HG03432 (cell line): ENCODE data around the gene DLGAP1.
"Not testable (repeated sequence)": the region's sequence is repeated elsewhere in the genome, so short reads cannot be mapped to it uniquely, and the experiment has no call there.

Source experiments
- ATAC-seq: cut with Tn5 transposase; IDR thresholded peaks from one replicate; pipeline ENCODE4 v1.9.1; 2021; ENCODE audit warnings: mild to moderate bottlenecking, moderate library complexity; ENCODE audit not compliant: unreplicated experiment

The DLGAP1 gene

DNA sequence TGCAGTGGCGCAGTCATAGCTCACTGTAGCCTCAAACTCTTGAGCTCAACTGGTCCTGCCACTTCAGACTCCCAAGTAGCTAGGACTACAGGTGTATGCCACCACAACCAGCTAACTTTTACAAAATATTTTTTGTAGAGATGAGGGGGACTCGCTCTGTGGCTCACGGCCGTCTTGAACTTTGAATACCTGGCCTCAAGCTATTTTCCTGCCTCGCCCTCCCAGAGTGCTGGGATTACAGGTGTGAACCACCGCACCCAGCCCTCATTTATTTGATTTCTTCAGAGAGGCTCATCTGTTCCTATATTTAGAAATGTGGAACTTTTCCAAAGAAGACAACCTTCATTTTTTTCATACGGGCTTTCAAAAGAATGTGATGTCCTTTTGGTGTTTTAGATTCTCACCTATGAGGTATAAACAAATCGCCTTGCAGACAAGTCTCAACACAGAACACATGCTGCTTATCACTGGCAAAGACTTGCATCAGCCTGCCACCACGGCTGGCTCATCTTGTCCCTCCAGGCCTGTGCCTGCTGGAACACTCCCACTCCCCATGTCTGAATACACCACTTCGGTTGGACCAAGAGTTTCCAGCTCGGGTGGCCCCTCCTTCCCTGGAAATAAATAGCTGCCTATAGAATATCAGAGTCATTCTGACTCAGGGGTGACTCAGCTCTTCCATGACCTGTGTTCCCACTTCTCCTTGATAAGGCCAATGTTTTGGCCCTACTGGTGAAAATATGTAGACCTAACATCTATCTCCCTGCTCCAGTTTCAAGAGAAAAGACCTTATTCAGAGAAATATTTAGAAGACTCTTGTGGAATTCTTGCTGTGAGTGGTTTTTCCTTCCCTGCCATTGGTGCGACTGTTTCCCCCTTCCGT is 802.5 kb downstream of the DLGAP1 start:
- ATAC-seq = no peak

DNA sequence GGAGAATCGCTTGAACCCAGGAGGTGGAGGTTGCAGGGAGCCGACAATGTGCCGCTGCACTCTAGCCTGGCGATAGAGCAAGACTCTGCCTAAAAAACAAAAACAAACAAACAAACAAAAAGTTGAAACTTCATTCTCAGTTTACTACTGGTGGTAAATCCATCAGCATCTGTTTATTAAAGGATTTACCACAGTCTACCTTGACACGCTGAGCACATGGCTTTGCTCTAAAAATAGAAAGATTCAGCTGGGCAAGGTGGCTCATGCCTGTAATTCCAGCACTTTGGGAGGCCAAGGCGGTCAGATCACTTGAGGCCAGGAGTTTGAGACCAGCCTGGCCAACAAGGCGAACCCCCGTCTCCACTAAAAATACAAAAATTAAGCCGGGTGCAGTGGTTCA is 803.8 kb downstream of the DLGAP1 start:
- no peak for ATAC-seq

- not testable (repeated sequence) for ATAC-seq
Observed at GRCh38 chr18:3650521-3651042, 804.5 kb downstream of the DLGAP1 start.

DNA sequence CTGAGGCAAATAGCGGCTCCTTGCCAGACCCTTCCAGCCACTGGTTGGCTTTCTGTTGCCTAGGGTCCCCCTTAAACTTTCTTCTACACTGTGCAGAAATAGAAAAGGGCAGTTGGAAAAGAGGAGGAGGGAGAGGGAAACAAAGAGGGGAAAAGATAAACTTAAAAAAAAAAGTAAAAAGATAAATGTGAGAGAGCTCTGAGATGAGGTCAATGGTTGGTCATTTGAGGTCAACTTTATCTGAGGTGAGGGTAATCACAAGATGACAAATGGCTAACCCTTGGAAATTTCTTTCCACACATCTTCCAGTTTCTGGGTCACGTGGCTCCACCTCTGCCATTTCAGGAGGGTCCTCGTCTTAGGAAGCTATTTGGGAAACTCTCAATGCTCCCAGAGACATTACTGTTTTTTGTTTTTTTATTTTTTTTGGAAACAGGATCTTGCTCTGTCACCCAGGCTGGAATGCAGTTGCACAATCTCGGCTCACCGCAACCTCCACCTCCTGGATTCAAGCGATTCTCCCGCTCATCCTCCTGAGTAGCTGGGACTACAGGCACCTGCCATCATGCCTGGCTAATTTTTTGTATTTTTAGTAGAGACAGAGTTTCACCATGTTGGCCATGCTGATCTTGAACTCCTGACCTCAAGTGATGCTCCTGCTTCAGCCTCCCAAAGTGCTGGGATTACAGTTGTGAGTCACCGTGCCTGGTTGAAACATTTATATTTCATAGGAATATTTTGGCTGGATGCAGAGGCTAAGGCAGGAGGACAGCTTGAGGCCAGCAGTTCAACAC is 805.3 kb downstream of the DLGAP1 start:
- ATAC-seq = no peak

DNA sequence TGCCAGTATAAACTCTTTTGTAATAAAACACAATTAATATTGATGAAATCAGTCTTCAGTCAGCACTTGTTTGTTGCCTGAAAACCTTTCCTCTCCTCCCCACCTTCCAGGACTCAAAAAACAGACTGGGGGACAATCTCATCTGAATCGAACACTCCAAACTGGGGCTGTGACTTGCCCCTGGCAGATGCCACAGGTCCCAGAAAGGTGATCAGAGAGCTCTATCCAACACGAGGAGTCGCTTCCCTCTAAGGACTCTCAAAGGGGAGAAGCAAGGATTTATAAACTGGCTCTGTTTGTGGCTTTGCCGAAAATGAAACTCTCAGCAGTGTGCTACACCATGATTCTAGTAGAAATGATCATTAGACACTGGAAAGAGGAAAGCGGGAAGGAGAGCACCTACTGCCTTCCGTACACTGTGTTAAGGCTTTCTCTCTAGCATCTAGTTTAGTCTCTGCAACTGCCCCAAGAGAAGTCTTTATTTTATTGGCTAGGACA is 805.9 kb downstream of the DLGAP1 start:
- no peak for ATAC-seq

- ATAC-seq = no peak
Observed at GRCh38 chr18:3648641-3649040, 806.5 kb downstream of the DLGAP1 start.

DNA sequence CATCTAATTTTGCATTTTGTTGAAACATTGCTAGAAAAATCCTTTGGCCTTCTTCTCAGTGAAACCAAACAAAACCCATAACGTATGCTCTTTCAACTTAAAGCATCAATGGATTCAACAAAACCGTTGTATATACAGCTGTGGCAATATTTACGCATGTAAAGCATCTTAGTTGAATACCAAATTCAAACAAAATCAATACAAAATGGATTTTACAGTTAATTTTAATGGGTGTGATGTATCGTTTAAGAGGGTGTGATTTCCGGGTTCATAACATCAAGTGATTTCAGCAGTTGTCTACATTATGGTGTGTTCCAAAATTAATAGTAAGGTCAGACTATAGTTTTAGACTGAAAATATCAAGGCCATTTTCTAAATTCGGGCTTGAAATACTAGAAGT is 806.9 kb downstream of the DLGAP1 start:
- no peak for ATAC-seq

GRCh38 chr18:3647636-3648035 is 807.5 kb downstream of the DLGAP1 start:
- no peak for ATAC-seq

DNA sequence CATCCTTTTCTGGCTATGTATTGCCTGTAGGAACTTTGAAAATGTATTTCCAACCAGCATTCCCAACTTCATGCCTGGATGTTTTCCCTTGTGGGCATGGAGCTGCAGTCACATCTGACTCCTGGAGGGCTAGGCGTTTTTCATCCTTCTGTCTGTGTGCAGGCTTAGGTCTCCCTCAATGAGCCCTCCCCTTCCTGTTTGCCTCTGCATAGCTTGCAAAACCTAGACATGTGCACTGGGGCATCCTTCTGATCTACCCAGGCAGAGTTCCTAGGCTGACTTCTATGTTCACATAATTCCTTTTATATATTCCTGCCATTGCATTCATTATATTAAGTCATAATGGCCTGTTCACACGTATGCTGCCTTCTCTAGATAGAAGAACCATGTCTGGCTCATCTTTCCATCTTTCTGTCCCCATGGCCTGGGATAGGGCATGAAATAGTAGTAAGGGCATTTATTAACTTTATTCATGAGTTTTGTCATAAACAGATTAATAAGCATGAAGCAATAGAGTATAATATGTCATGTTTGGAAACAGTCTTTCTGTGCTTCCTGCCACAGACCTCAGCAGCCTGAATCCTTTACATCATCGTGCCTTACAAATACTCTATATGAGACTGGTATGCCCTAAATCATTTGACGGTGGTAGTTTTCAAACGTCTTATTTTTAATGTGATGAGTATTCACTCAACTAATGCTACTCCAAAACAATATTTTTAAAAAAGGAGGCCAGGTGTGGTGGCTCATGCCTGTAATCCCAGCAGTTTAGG is 809.5 kb downstream of the DLGAP1 start:
- ATAC-seq = no peak

DNA sequence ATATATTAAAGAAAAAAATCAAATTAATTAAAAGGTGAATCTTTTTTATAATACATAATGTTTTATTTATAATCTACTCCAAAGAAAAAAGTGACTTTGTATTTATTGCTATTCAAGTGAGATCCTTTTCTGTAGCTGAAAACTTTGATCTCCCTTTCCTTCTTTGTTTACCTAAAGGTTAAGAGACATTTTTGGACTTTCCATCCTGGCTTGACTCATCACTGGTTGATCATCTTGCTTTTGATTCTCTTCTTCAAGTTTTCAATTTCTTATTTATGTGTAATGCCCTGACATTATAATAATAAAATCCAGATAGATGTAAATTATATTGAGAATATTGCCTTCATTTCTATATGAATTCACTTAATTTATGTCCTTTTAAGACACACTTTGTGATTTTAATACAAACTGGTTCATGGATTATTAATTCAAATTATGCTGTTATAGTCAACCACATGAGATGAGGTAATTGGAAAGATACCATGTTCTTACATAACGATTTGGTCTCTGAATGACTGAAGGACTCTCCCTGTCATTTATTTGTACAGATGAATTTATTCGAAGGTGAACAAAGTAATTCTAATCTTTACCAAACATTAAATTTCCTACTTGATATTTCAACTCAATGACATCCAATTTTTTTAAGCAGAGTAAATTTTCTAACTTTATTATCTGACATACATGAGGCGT is 820.7 kb downstream of the DLGAP1 start:
- no peak for ATAC-seq

GRCh38 chr18:3631887-3632286 is 823.2 kb downstream of the DLGAP1 start:
- no peak for ATAC-seq

- no peak for ATAC-seq
Observed at GRCh38 chr18:3626929-3627458, 828.1 kb downstream of the DLGAP1 start.

DNA sequence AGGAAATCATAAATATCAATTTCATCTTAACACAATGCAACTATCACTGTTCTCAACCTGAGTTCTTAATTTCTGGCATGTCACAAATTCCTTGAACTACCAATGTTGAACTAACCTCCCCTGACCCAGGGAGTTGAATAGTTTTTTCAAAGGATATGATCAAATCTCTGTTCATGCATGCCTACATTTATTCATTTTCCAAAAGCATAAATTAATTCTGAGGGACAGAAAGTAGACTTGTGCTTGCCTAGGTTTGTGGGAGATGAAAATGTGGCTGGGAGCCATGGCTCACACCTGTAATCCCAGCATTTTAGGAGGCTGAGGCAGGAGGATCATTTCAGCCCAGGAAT is 829.4 kb downstream of the DLGAP1 start:
- ATAC-seq = no peak

- ATAC-seq = peak; percentile 81
Observed at GRCh38 chr18:3624935-3625741, 830.0 kb downstream of the DLGAP1 start.

- no peak for ATAC-seq
Observed at GRCh38 chr18:3624546-3624934, 830.6 kb downstream of the DLGAP1 start.

- ATAC-seq = no peak
Observed at GRCh38 chr18:3623769-3624545, 831.1 kb downstream of the DLGAP1 start.

DNA sequence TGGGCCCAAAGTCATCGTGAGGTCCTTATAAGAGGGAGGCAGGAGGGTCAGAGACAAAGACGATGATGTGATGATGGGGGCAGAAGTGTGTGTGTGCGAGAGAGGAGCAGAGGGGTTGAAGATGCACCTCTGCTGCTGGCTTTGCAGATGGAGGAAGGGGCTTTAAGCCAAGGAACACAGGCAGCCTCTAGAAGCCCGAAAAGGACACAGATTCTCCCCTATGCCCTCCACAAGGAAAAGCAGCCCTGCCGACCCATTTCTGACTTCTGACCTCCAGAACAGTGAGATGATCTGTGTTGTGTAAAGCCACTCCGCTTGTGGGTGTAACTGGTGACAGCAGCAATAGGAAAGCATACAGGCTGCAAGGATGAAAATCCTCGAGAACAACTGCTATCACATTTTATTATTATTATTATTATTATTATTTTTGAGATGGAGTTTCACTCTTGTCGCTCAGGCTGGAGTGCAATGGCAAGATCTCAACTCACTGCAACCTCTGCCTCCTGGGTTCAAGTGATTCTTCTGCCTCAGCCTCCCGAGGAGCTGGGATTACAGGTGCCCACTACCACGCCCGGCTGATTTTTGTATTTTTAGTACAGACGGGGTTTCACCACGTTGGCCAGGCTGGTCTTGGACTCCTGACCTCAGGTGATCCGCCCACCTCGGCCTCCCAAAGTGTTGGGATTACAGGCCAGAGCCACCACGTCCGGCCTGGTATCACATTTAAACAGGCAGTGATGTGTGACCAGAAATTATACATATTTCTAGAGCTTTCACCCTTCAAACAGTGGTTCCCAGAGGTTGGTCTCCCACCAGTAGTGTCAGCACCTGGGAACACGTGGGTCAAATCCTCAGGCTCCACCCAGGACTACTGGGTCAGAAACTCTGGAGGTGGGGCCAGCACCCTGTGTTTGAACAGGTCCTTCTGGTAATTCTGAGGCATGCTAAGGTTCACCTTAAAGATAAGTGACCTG is 834.7 kb downstream of the DLGAP1 start:
- ATAC-seq = no peak
